Measurements from ENCODE around the gene TMEM125. TPM values are rescaled to one million over a fixed set of nuclear protein-coding genes. Genes with fewer than 3 reads are reported as not detected.

The TMEM125 gene
- total RNA-seq, 1 experiment from 2014 or later = 21.5 TPM

GRCh38 chr1:43300378-43301094, 30.8 kb downstream of the TMEM125 start, which contains the start of gene TIE1:
Gene TIE1, plus strand, starts transcription at chr1:43300982. Its CDS starts 90 bp downstream, at chr1:43301072.
- Mint-ChIP-seq H3K27ac (no peak within 1 kb of the TSS), H3K36me3 (no peaks in the 10 kb centered on the region), H3K4me3 (no peak within 1 kb of the TSS), H3K4me1 (peaks cover 33% of the 10 kb centered on the region), H3K9me3 (no peaks in the 10 kb centered on the region), H3K27me3 (ENCODE audit: low read depth) (no peaks in the 10 kb centered on the region)
- DNase-seq (ENCODE audit: low spot score) (no peak), ATAC-seq (no peak)
- POLR2A ChIA-PET = no interaction called here
- no peak for TF ChIP-seq RELA (CRISPR knock-in tag; IDR thresholded peaks at IDR 0.05; ENCODE audit: borderline replicate concordance)
- TF ChIP-seq ZBTB43 (CRISPR knock-in tag; IDR thresholded peaks at IDR 0.05) = no peak
- TF ChIP-seq RORB (CRISPR knock-in tag; IDR thresholded peaks at IDR 0.05) = no peak
- no peak for TF ChIP-seq NR2C2 (CRISPR knock-in tag; IDR thresholded peaks at IDR 0.05)
- TF ChIP-seq FOXP1 (CRISPR knock-in tag; IDR thresholded peaks at IDR 0.05; ENCODE audit: borderline replicate concordance) = no peak
- TF ChIP-seq ZNF219 (CRISPR knock-in tag; IDR thresholded peaks at IDR 0.05; ENCODE audit: borderline replicate concordance) = no peak
- CTCF ChIA-PET = interaction anchor here (1.9 to 3.5 kb wide), 2 partner anchors 15 to 58 kb away, joined by 5 to 21 read pairs; partner anchors contain the start of gene C1orf210

- DNase-seq (ENCODE audit: low spot score) (no peak), ATAC-seq (no peak)
- POLR2A ChIA-PET = no interaction called here
- no peaks in the 10 kb centered on the region for H3K36me3 Mint-ChIP-seq
- no peak for TF ChIP-seq SMAD4 (CRISPR knock-in tag; IDR thresholded peaks at IDR 0.05)
- TF ChIP-seq USF1 (CRISPR knock-in tag; IDR thresholded peaks at IDR 0.05) = no peak
- TF ChIP-seq FOXJ3 (CRISPR knock-in tag; IDR thresholded peaks at IDR 0.05; ENCODE audit: borderline replicate concordance) = no peak
- TF ChIP-seq ZNF396 (CRISPR knock-in tag; IDR thresholded peaks at IDR 0.05; ENCODE audit: borderline replicate concordance) = no peak
- TF ChIP-seq ARID4B (CRISPR knock-in tag; IDR thresholded peaks at IDR 0.05; ENCODE audit: borderline replicate concordance) = no peak
- TF ChIP-seq ESRRA (CRISPR knock-in tag; IDR thresholded peaks at IDR 0.05; ENCODE audit: borderline replicate concordance) = no peak
- no peak for TF ChIP-seq IRF2 (CRISPR knock-in tag; IDR thresholded peaks at IDR 0.05; ENCODE audit: borderline replicate concordance, low read depth)
- TF ChIP-seq ZNF219 (CRISPR knock-in tag; IDR thresholded peaks at IDR 0.05; ENCODE audit: borderline replicate concordance) = no peak
- TF ChIP-seq ATF1 (CRISPR knock-in tag; IDR thresholded peaks at IDR 0.05) = no peak
- no peak for TF ChIP-seq TEAD4 (CRISPR knock-in tag; IDR thresholded peaks at IDR 0.05)
- no peak for TF ChIP-seq JAZF1 (CRISPR knock-in tag; IDR thresholded peaks at IDR 0.05)
- TF ChIP-seq E2F1 (CRISPR knock-in tag; IDR thresholded peaks at IDR 0.05) = no peak
- TF ChIP-seq FOXP1 (CRISPR knock-in tag; IDR thresholded peaks at IDR 0.05; ENCODE audit: borderline replicate concordance) = no peak
- TF ChIP-seq JUN (CRISPR knock-in tag; IDR thresholded peaks at IDR 0.05) = no peak
- TF ChIP-seq ZNF425 (CRISPR knock-in tag; conservative IDR thresholded peaks at IDR 0.05) = no peak
- no peak for TF ChIP-seq NFATC4 (CRISPR knock-in tag; IDR thresholded peaks at IDR 0.05)
- TF ChIP-seq NR1H2 (CRISPR knock-in tag; IDR thresholded peaks at IDR 0.05) = no peak
- TF ChIP-seq CBFB (CRISPR knock-in tag; IDR thresholded peaks at IDR 0.05; ENCODE audit: low read depth) = no peak
- CTCF ChIA-PET = no interaction called here
- no peaks in the 10 kb centered on the region for H3K27me3 Mint-ChIP-seq (ENCODE audit: low read depth)
- no peak overlapping the region for H3K27ac Mint-ChIP-seq
- H3K9me3 Mint-ChIP-seq = no peaks in the 10 kb centered on the region
- H3K4me1 Mint-ChIP-seq = peaks cover 17% of the 10 kb centered on the region
- H3K4me3 Mint-ChIP-seq = no peak overlapping the region
Measured at GRCh38 chr1:43302201-43302600, 32.4 kb downstream of the TMEM125 start.

Measured in WTC11 (cell line).